Fibroblast of lung (primary cell): ENCODE data around the gene HSD17B8. TPM values are rescaled to one million over a fixed set of nuclear protein-coding genes. Genes with fewer than 3 reads are reported as not detected.
A peak's percentile ranks its signal among the peaks of the same experiment; 100 is the strongest.

Experiments used
- DNase-seq, 2 donors: peaks; one replicate each; pipeline versions ENCODE4 v3.0.0 to v3.0.0-alpha.2; 2010; ENCODE audit warnings: low read depth in 2 of 2
- H2AFZ ChIP-seq: 2 replicates; pipeline ENCODE4 v1.5.1; 2012; ENCODE audit warnings: low read length, control low read depth, inconsistent platforms
- H3K27ac ChIP-seq: 2 replicates; pipeline ENCODE4 v1.5.1; 2011; ENCODE audit warnings: low read length, control low read depth; ENCODE audit not compliant: insufficient read depth
- H3K27me3 ChIP-seq: 2 replicates; pipeline ENCODE4 v1.5.1; 2011; ENCODE audit warnings: mild to moderate bottlenecking, low read length; ENCODE audit not compliant: control insufficient read depth, insufficient read depth
- H3K36me3 ChIP-seq: 2 replicates; pipeline ENCODE4 v1.5.1; 2011; ENCODE audit warnings: low read length; ENCODE audit not compliant: control insufficient read depth, insufficient read depth
- H3K4me1 ChIP-seq: 2 replicates; pipeline ENCODE4 v1.5.1; 2011; ENCODE audit warnings: low read length; ENCODE audit not compliant: control insufficient read depth, insufficient read depth; ENCODE audit errors: extremely low read depth
- H3K4me2 ChIP-seq: 2 replicates; pipeline ENCODE4 v1.5.1; 2011; ENCODE audit warnings: low read length, control low read depth; ENCODE audit not compliant: insufficient read depth; ENCODE audit errors: extremely low read depth
- H3K4me3 ChIP-seq, 4 experiments: fragments of 200-600 bp in 1 of 4; sonication (generic) in 1 of 4; replicated peaks in 1 of 4; 2 replicates each; pipeline ENCODE4 v1.5.1; 2011 to 2016; ENCODE audit warnings: low read length in 4 of 4, low read depth in 3 of 4, mild to moderate bottlenecking in 3 of 4, control low read depth in 2 of 4, inconsistent platforms in 1 of 4, mixed read lengths in 1 of 4; ENCODE audit not compliant: insufficient read depth in 1 of 4; ENCODE audit errors: control extremely low read depth in 1 of 4
- H3K79me2 ChIP-seq: 2 replicates; pipeline ENCODE4 v1.5.1; 2012; ENCODE audit warnings: mild to moderate bottlenecking, low read length, inconsistent platforms; ENCODE audit not compliant: control insufficient read depth, insufficient read depth
- H3K9ac ChIP-seq: 2 replicates; pipeline ENCODE4 v1.5.1; 2011; ENCODE audit warnings: mild to moderate bottlenecking, low read length, control low read depth; ENCODE audit not compliant: insufficient read depth
- H3K9me3 ChIP-seq: 2 replicates; pipeline ENCODE4 v1.5.1; 2012; ENCODE audit warnings: low read depth, low read length; ENCODE audit not compliant: control insufficient read depth, insufficient read depth
- H4K20me1 ChIP-seq: 2 replicates; pipeline ENCODE4 v1.5.1; 2011; ENCODE audit warnings: low read length; ENCODE audit not compliant: control insufficient read depth, insufficient read depth; ENCODE audit errors: extremely low read depth
- EZH2 ChIP-seq: IDR thresholded peaks from 2 replicates; pipeline ENCODE4 v1.5.1; 2012; ENCODE audit warnings: low read length, control low read depth, mild to moderate bottlenecking; ENCODE audit errors: missing control alignments
- polyA minus RNA-seq: library from RNA; depleted of rRNA, polyadenylated mRNA; stranded (reverse); fragments of >200 nt; gene quantifications from 2 replicates; pipeline ENCODE4 v1.2.3, GENCODE V29; 2011; ENCODE audit warnings: low replicate concordance
- polyA plus RNA-seq, 2 donors: library from polyadenylated mRNA; depleted of rRNA in 1 of 2; stranded (reverse) in 1 of 2; unstranded in 1 of 2; fragments of >200 nt; gene quantifications; 2 replicates each; pipeline ENCODE4 v1.2.1, GENCODE V29; 2011 to 2012; ENCODE audit warnings: missing spikeins in 1 of 2
- total RNA-seq: library from RNA; depleted of rRNA; stranded (reverse); fragments of >200 nt; gene quantifications from 2 replicates; pipeline ENCODE4 v1.2.1, GENCODE V29; 2014
- TF ChIP-seq, protein P1 (sequence below), 2 donors: IDR thresholded peaks in 1 of 2; conservative IDR thresholded peaks in 1 of 2; 1 replicate in 1 of 2; 2 replicates in 1 of 2; pipeline ENCODE4 v1.5.1; 2011 to 2012; ENCODE audit warnings: low read length in 2 of 2, control low read depth in 1 of 2, inconsistent platforms in 1 of 2, low read depth in 1 of 2, mild to moderate bottlenecking in 1 of 2

Gene HSD17B8
- total RNA-seq (11.0 and 11.4 TPM in 2 replicates), polyA plus RNA-seq (4.9 and 5.9 TPM in 2 replicates), polyA minus RNA-seq (3.2 TPM in 1 of 2 replicates, not detected in the other)
- 3.7 and 5.2 TPM in 2 replicates for polyA plus RNA-seq (2012)

DNA sequence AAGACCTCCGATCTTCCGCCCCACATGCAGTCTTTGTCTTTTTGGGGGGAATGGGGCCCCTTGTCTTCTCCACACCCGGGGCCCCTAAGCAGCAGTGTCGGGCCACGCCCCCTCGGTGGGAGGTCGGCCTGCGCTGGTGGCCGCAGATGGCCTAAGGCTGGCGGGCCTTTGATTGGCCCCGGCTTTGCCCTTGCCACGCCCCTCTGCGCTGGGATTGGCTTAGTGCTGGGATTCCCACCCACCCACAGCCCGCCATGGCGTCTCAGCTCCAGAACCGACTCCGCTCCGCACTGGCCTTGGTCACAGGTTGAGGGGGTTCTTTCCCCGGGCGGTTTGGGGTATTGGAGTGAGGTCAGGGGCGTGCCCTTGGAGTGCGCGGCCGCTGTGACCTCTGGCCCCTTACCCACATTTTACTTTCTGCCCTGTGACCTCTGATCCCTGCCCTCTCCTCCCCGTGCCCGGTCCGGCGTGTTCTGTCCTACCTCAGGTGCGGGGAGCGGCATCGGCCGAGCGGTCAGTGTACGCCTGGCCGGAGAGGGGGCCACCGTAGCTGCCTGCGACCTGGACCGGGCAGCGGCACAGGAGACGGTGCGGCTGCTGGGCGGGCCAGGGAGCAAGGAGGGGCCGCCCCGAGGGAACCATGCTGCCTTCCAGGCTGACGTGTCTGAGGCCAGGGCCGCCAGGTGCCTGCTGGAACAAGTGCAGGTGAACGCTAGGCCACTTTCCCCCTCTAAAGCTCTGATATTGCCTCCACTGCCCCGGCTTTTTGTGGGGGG is at the start of gene HSD17B8:
Gene HSD17B8, plus strand, starts transcription at position 241 of the 776 bp plus-strand sequence. Its CDS starts 14 bp downstream, at position 255.
- H3K4me3 ChIP-seq: peak within 1 kb of the TSS; percentile 61 to 73 (median 64)
- peaks cover 43% of the 10 kb centered on the region for H3K4me1 ChIP-seq
- no peak for TF ChIP-seq EZH2
- TF ChIP-seq, protein P1, sequence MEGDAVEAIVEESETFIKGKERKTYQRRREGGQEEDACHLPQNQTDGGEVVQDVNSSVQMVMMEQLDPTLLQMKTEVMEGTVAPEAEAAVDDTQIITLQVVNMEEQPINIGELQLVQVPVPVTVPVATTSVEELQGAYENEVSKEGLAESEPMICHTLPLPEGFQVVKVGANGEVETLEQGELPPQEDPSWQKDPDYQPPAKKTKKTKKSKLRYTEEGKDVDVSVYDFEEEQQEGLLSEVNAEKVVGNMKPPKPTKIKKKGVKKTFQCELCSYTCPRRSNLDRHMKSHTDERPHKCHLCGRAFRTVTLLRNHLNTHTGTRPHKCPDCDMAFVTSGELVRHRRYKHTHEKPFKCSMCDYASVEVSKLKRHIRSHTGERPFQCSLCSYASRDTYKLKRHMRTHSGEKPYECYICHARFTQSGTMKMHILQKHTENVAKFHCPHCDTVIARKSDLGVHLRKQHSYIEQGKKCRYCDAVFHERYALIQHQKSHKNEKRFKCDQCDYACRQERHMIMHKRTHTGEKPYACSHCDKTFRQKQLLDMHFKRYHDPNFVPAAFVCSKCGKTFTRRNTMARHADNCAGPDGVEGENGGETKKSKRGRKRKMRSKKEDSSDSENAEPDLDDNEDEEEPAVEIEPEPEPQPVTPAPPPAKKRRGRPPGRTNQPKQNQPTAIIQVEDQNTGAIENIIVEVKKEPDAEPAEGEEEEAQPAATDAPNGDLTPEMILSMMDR (conservative IDR thresholded peaks at IDR 0.05 in 1 of 2, IDR thresholded peaks at IDR 0.05 in 1 of 2; ENCODE audit: low read depth in 1 of 2, low read length in 2 of 2): no peak
- no peaks in the 10 kb centered on the region for H3K27me3 ChIP-seq
- peaks cover 39% of the 10 kb centered on the region for H3K79me2 ChIP-seq
- peak; percentile 86 to 88 for DNase-seq
- H3K36me3 ChIP-seq: peaks cover 17% of the 10 kb centered on the region
- H3K4me2 ChIP-seq: peak within 1 kb of the TSS; percentile 99
- no peaks in the 10 kb centered on the region for H4K20me1 ChIP-seq
- H3K9ac ChIP-seq: peak within 1 kb of the TSS; percentile 63
- no peaks in the 10 kb centered on the region for H3K9me3 ChIP-seq
- H3K27ac ChIP-seq: peak within 1 kb of the TSS; percentile 85
- H2AFZ ChIP-seq: no peak within 1 kb of the TSS

- TF ChIP-seq, protein P1 (conservative IDR thresholded peaks at IDR 0.05 in 1 of 2, IDR thresholded peaks at IDR 0.05 in 1 of 2; ENCODE audit: low read depth in 1 of 2, low read length in 2 of 2): no peak
- TF ChIP-seq EZH2: no peak
- Histone ChIP-seq H3K4me1 (peaks cover 2% of the 10 kb centered on the region), H3K4me2 (no peak overlapping the region), H3K27me3 (peaks cover 6% of the 10 kb centered on the region), H3K27ac (no peak overlapping the region), H4K20me1 (no peaks in the 10 kb centered on the region), H3K36me3 (no peaks in the 10 kb centered on the region), H2AFZ (no peak overlapping the region), H3K79me2 (no peaks in the 10 kb centered on the region), H3K9ac (no peak overlapping the region), H3K4me3 (no peak overlapping the region), H3K9me3 (no peaks in the 10 kb centered on the region)
- DNase-seq: no peak
Measured at GRCh38 chr6:33156561-33156960, 47.9 kb upstream of the HSD17B8 start.

DNA sequence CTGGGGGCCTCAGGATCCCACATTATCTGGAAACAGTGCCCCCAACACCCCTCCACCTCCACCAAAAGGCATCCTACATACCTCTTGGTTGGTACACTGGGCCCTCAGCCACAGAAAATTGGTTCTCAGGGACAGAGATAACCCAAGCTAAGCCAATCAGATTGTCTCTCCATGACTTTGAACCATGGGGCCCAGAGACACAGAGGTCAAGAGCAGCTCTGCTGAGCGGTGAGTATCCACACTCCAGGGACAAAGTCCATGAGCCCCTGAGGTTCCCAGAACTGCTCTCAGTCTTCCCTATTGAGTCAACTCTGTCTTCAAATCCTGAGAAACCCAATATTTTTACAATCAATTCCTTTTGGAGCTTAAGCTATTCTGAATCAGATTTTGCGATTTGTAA is 47.5 kb upstream of the HSD17B8 start:
- TF ChIP-seq EZH2: no peak
- TF ChIP-seq, protein P1 (conservative IDR thresholded peaks at IDR 0.05 in 1 of 2, IDR thresholded peaks at IDR 0.05 in 1 of 2; ENCODE audit: low read depth in 1 of 2, low read length in 2 of 2): no peak
- H3K27ac ChIP-seq: no peak overlapping the region
- H3K79me2 ChIP-seq: no peaks in the 10 kb centered on the region
- H3K4me2 ChIP-seq: no peak overlapping the region
- no peak overlapping the region for H3K4me3 ChIP-seq
- no peak overlapping the region for H3K9ac ChIP-seq
- no peak for DNase-seq
- H3K4me1 ChIP-seq: peaks cover 5% of the 10 kb centered on the region
- no peaks in the 10 kb centered on the region for H3K9me3 ChIP-seq
- H4K20me1 ChIP-seq: no peaks in the 10 kb centered on the region
- peaks cover 6% of the 10 kb centered on the region for H3K27me3 ChIP-seq
- no peaks in the 10 kb centered on the region for H3K36me3 ChIP-seq
- H2AFZ ChIP-seq: no peak overlapping the region
